Measurements from ENCODE around the gene SREBF2.

SREBF2 gene

DNA sequence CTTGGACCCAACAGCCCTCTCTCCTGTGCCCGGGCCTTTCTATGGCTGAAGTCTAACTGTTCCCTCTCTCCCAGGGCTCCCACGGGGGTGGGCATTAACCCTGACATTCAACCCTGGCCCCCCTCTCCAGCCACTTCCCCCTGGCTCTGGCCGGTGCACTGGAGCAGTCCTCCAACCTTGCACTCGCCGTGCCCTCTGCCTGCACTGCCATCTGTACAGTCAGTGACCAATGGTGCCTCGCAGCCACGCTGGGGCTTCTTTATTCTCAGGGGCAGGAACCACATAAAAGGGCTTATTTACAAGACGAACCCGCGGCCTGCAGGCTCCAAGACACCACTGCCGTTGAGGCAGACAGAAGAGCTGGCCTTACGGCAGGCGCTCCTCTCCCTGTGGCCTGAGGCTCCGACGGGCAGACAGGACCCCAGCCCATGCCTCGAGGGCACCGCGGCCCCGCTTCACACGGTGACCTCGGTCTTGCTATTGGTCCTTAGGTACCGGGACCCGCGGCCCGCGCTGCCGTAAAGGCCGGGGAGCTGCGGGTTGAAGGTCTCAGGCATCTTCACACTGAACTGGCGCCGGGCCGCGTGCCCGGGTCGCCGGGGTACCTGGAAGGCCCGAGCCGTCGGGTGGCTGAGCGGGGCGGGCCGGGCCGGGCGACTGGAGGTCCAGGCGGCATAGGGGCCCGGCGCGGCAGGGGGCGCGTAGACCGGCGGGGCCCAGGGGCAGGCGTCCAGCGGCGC, 76.6 kb downstream of the SREBF2 start:
- no peak for DNase-seq

GRCh38 chr22:41910050-41911000, 77.4 kb downstream of the SREBF2 start:
- DNase-seq = peak; percentile 66

DNA sequence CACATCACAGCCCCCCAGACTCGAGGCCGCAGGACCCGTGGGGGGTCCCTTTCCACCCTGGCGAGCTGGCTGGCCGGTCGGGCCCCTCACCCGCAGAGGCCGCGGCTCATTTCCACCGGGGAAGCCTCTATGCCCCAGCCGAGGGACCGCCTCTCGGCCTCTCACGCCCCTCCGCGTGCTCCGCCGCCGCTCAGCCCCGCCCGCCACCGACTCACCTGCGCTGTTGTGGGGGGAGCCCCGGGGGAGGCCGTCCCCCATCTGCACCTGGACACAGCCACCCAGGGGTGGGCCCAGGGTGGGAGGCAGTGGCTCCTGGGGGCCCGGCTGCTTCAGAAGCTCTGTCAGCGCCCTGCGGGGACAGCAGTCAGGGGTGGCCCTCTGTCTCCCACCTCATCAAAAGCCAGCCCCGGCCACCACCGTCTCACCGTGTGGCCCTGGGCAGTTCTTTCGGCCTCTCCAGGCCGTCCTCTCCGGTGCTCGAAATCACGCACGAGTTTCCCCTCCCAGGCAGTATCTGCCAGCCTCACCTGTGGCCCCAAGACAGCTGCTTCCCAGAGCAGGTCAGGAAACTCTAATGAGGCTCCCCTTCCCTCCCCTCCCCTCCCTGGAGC, 78.2 kb downstream of the SREBF2 start:
- DNase-seq = no peak

DNA sequence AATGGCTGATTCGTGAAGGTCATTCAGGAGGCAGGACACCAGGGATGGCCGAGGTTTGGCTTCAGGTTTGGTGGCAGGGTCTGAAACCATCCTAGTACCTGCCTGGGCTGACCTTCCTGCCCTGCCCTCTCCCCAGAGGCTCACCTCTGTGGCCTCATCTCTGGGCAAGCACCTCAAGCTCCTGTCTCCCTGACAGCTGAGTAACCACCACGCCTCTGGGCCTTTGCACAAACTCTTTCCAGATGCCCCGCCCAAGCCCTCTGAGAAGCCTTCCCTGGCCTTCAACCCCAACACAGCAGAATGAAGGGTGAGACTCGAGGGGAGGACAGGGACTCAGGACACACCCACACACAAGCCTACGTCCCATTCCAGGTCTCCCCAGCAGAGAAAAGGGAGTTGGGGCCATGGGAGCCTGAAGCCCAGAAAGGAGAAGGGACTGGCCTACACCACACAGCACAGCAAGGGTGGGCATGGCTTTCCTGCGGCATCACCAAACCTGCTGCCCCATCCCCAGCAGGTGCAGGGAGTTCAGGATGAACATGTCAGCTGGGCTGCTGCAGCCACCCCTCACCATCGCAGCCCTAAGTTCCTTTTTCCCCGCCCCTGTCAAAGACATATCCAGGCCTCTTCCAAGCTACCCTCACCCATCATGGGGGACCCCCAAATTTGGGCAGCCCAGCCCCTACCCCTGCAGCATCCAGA, 79.6 kb downstream of the SREBF2 start:
- DNase-seq = no peak

- no peak for DNase-seq
These were observed 80.3 kb downstream of the SREBF2 start for GRCh38 chr22:41913040-41913719.

DNA sequence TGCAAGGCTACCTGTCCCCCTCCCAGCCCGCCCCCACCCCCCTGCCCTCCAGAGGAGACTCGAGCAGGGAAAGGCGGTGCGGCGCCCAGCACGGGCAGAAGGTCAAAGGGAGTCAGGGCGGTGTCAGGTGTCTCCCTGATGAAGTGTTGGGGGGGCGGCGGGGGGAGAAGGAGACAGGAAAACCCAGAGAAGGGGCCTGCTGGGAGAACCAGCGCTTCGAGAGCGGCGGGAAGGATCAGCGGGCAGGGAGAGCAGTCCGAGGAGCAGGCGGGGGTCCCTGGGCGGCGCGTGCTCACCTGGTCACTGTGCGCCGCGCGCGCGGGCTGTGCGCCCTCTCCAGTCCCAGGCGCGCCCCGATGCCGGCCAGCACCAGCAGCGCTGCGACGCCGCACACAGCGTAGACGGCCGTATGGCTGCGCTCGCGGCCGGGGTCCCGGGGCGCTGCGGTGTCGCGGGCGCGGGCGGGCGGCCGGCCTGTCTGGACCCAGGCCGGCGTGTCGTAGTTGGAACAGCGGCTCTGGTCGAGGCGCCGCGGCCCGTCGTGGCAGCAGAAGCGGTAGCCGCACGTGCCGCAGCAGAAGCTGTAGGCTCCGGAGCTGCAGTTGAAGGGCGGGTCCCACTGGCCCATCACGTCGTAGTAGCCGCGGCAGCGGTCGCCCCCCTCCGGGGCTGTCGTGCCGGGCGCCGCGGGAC, 81.1 kb downstream of the SREBF2 start:
- DNase-seq = no peak

- DNase-seq = no peak
These were observed 81.7 kb downstream of the SREBF2 start for GRCh38 chr22:41914611-41915034.

DNA sequence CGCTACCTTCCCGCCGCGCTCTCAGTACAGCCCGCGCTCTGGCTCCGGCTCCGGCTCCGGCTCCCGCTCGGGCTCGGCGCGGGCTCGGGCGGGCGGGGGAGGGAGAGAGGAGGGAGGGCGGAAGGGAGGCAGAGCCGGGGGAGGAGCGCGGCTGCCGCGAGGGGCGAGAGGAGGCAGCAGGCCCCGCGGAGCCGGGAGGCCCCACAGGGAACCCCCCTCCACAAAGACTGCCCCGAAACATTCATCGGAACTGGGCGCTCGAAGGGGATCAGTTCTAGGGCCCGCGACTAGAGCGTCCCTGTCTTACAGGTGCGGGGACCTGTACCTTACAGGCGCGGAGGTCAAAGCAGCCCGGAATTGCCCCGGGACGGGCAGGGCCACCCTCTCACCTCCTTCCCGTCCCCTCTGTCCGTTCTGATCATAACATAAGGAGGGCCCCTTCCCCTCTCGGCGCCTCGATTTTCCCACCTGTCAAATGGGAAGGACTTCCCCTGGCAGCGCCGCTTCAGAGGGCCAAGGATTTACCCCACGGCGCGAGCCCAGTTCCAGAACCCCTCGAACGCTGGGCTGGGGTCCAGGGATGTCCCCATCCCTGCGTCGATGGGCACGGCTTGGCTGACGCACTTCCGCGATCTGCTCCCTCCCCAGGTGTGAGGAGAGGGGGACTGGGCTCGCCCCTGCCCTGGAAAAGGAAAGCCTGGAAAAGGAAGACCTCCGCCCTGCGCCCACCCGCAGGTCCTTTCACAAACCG, 82.3 kb downstream of the SREBF2 start, which contains the start of gene SHISA8:
TSS of gene SHISA8 (minus strand) at position 40 of the 751 bp plus-strand sequence. CDS start 407 bp downstream, outside the sequence.
- DNase-seq = peak; percentile 46

DNA sequence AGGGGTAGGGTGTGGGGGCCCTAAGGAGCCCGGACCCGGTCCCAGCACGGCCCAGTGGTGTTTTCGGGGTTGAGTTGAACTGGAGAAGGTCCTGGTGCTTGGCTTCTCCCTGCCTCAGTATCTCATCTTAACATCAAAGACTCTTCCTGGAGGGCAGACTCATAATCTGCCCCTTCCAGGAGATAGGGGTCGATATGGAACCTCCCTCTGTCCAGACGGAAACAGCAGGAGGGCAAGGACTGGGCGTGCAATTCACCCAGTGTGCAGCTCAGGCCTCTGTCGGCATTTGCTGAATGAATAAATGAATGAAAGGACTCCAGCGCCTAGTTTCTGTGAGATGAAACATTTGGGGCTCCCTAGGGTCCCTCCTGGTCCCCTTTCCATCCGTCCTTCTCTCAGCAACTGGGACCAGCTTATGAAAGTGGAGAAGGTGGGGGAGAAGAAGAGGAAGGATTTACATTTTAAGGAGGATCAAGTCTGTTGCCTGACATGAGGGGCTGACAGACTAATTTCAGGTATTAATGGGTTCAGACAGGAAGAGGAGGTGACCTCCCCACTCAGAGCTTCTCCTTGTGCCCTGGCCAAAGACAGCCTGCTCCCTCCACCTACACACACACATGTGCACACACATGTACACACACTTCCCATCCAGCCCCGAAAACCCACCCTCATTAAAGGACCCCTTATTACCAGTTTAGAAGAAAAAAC, 83.0 kb downstream of the SREBF2 start:
- no peak for DNase-seq

- no peak for DNase-seq
These were observed 83.9 kb downstream of the SREBF2 start for GRCh38 chr22:41916745-41917358.

- no peak for DNase-seq
These were observed 84.5 kb downstream of the SREBF2 start for GRCh38 chr22:41917375-41917902.

GRCh38 chr22:41917903-41918791, 85.2 kb downstream of the SREBF2 start:
- DNase-seq = peak; percentile 58

- DNase-seq = peak; percentile 69
These were observed 86.7 kb downstream of the SREBF2 start for GRCh38 chr22:41919357-41920224.

DNA sequence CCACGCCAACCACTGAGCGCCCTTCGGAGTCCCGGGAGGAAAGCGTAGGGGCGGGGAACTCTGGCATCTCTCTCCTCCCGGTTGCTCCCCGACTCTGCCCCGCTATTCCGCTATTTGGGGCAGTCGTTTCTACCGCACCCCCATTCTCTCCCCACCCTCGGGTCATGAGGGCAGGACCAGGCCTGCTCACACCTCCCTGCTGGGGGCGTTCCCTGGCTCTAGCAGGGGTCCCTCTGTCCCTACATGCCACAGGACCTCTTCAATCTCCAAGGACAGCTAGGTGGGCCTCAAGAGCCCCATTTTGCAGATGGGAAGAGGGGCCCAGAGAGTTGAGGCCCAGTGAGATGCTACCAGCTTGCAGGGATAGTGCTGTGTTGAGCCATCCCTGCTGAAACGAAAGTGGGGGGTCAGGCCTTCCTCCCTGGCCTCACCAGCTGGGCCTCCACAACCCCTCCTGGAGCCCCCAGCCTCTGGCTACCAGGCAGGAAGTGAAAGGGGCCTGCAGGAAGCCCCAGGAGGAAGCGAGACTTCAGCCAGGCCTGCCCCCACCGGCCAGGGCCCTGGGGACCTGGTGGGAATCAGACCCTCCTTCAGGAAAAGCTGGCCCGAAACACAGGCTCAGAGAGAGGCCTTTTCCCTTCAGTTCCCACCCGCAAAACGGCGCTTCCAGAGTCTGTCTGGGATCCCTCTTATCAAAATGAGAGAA, 87.5 kb downstream of the SREBF2 start:
- no peak for DNase-seq

- DNase-seq = no peak
These were observed 89.4 kb downstream of the SREBF2 start for GRCh38 chr22:41922328-41922727.

GRCh38 chr22:41922940-41923594, 90.2 kb downstream of the SREBF2 start:
- no peak for DNase-seq

Data from hematopoietic multipotent progenitor cell treated with erythropoietin and hydrocortisone succinate and interleukin-3 and kit ligand, for 6 days (in vitro differentiated cells).